Fibroblast of villous mesenchyme (primary cell): ENCODE results near the gene SLC2A6. TPM values are rescaled to one million over a fixed set of nuclear protein-coding genes. Genes with fewer than 3 reads are reported as not detected.
A peak's percentile ranks its signal among the peaks of the same experiment; 100 is the strongest.

Experiments used
- DNase-seq: peaks from one replicate; pipeline ENCODE4 v3.0.0-alpha.2; 2010; ENCODE audit warnings: low read depth
- H3K4me3 ChIP-seq: 2 replicates; pipeline ENCODE4 v1.5.1; 2011; ENCODE audit warnings: low read depth, mild to moderate bottlenecking, low read length
- total RNA-seq: library from RNA; depleted of rRNA; stranded (reverse); fragments of >200 nt; gene quantifications from 2 replicates; pipeline ENCODE4 v1.2.3, GENCODE V29; 2012
- TF ChIP-seq, protein P1 (sequence below): IDR thresholded peaks from 2 replicates; pipeline ENCODE4 v1.5.1; 2012; ENCODE audit warnings: low read depth, mild to moderate bottlenecking, low read length; ENCODE audit not compliant: insufficient read depth

Gene SLC2A6
- total RNA-seq, 1 donor: 41.9 TPM

DNA sequence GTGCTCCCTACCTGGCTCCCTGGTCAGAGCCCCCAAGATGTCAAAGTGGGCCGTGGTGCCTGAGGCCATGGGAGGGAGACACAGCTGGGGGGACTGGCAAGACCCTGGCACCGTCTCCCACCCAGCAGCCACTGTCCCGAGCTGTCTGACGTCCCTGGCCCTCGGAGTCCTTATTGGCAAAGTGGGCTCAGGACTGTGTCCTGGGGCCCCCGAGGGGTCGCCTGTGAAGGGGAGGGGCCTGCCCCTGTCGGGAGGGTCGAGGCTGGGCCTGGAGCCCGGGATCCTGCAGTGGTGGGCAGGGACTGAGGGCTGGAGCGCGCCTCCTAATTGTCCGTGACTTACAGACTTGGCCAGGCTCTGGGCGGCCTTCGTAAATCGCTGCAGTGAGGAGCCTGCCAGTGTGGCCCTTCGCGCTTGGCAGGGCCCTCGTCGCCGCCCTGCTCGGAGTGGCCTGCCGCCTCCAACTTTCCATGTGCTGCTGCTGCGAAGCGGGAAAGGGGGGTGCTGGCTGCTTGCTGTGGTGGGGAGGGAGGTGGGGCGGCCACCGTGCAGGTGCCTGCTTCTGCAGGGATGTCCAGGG lies 32.1 kb upstream of the SLC2A6 start:
- no peak for DNase-seq
- no peak overlapping the region for H3K4me3 ChIP-seq
- TF ChIP-seq, protein P1, sequence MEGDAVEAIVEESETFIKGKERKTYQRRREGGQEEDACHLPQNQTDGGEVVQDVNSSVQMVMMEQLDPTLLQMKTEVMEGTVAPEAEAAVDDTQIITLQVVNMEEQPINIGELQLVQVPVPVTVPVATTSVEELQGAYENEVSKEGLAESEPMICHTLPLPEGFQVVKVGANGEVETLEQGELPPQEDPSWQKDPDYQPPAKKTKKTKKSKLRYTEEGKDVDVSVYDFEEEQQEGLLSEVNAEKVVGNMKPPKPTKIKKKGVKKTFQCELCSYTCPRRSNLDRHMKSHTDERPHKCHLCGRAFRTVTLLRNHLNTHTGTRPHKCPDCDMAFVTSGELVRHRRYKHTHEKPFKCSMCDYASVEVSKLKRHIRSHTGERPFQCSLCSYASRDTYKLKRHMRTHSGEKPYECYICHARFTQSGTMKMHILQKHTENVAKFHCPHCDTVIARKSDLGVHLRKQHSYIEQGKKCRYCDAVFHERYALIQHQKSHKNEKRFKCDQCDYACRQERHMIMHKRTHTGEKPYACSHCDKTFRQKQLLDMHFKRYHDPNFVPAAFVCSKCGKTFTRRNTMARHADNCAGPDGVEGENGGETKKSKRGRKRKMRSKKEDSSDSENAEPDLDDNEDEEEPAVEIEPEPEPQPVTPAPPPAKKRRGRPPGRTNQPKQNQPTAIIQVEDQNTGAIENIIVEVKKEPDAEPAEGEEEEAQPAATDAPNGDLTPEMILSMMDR: no peak

DNA sequence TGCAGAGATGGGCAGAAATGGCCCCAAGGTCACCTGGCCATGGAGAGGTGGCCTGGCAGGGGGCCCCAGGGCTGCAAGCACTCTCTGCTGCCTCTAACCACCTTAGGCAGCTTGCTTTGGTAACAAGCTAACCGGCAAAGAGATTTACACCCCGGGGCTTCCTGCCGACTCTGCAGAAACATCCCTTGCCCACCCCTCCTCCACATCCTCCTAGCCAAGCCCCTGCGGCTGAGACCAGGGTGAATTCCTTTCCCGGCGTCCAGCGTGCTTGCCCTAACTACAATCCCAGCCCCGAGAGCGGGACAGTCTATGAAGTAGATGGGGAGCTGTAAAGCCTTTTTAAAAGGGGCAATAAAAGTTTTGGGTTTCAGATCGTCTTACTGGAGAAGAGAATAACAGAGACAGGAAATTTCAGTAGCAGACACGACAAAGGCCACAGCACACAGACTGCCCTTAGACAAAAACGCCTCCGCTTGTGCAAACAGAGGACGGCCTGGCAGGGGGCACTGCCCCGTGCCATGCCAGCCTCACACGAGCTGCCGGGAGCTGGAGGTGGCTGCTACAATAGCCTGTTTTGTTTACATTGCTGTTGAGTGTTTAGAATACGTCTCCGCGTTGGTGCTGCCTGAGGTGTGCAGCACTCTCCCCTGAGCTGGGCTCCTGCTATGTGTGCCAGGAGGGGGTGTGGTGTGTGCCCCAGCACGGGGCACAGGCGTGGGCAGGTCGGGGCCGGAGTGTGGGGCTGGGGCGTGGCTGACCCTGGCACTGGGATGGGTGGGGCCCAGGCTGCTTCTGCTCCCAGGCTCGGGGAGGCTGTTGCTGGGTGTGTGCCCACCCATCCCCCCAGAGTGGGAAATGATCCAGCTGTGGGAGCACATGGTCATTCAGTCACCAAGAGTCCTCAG lies 30.5 kb upstream of the SLC2A6 start:
- DNase-seq: peak; percentile 53
- TF ChIP-seq, protein P1: no peak
- no peak overlapping the region for H3K4me3 ChIP-seq

- no peak for DNase-seq
- H3K4me3 ChIP-seq: no peak overlapping the region
- TF ChIP-seq, protein P1: no peak
Measured at GRCh38 chr9:133508046-133508445, 29.1 kb upstream of the SLC2A6 start.

DNA sequence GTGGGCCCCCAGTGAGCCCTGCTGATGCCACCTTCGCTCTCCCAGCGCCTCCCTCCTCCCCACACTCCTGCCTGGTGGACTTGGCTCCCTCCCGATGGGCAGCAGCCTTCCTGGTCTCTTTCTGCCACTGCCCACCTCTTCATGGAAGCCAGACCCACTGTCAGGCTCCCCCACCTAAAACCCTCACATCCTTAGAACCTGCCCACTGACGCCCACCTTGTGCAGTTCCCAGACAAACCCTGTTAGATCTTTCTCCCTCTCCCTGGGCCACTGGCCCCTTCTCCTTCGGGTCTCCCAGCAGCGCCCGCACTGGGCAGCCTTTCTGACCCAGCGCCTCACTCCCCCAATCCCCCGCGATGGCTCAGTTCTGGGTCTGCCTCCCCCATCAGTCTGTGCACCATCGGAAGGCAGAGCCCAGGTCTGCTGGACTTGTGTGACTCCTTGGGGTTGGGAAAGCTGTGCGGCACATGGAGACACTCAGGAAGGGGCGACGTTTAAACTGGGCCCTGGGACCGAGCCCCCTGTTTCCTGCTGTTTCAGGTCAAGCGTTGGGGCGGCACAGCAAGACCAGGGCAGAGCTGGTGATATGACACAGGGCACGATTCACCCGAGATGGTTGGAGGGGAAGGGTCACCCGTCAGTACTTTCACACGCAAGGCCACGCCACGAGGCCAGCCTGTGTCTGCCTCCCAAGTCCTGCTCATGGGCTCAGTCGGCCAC lies 28.5 kb upstream of the SLC2A6 start:
- TF ChIP-seq, protein P1: no peak
- no peak overlapping the region for H3K4me3 ChIP-seq
- no peak for DNase-seq

GRCh38 chr9:133506653-133507038 lies 27.7 kb upstream of the SLC2A6 start:
- H3K4me3 ChIP-seq: no peak overlapping the region
- peak; percentile 93 for DNase-seq
- TF ChIP-seq, protein P1: peak; percentile 23

DNA sequence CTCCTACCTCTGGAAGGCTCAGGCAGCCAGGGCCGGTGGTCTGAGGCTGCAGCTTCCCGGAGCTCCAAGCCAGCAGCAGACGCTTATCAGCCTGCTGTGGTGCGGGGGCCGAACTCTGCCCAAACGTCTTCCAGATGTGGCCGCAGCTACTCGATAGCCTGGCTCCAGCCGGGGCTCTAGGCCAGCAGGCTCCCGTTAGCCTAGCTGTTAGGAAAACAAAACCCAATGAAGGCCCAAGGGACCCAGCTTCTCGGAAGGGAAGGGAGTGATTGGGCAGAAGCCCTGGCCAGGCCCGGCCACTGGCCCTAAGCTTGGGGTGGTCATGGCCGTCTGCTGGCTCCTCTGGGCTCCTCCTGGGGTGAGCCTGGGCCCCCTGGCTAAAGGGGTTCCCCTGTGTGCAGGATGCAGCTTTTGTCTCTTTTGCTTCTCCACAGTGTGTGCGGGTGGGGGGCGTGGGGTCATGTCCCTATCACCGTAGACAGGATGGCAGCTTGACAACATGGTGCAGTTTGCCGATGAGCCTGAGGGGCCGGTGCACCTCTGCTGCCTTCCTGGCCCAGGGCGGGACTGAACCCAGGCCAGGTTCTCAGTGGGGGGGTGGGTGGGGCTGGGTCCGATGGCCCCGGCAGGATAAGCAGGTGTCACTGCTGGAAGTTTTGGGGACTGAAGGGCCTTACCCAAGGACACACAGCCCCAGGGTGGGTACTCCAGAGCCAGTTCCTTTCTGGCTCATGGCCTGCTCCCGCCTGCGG lies 27.2 kb upstream of the SLC2A6 start:
- DNase-seq: peak; percentile 69
- H3K4me3 ChIP-seq: no peak overlapping the region
- TF ChIP-seq, protein P1: no peak
